Aorta (tissue), 5 donors: ENCODE measurements around the gene FBXO15. TPM values are rescaled to one million over a fixed set of nuclear protein-coding genes. Genes with fewer than 3 reads are reported as not detected.

ENCODE experiments used
- ATAC-seq: fragments of 200-7000 bp; cut with Tn5 transposase; one replicate; pipeline ENCODE4 v1.9.1; 2022; ENCODE audit warnings: moderate library complexity; ENCODE audit not compliant: low FRiP score
- DNase-seq, 2 donors: peaks; one replicate each; pipeline ENCODE4 v3.0.0-alpha.2; 2020
- H3K27ac ChIP-seq, 2 donors: one replicate each; pipeline ENCODE4 v1.5.1; 2013; ENCODE audit warnings: low read length in 2 of 2, mild to moderate bottlenecking in 2 of 2, moderate library complexity in 2 of 2, control low read depth in 1 of 2, inconsistent platforms in 1 of 2, low read depth in 1 of 2
- H3K27me3 ChIP-seq, 2 donors: one replicate each; pipeline ENCODE4 v1.6.1; 2013; ENCODE audit warnings: control low read depth in 1 of 2, low read length in 1 of 2, mild to moderate bottlenecking in 1 of 2, moderate library complexity in 1 of 2; ENCODE audit not compliant: insufficient read depth in 2 of 2, control insufficient read depth in 1 of 2
- H3K36me3 ChIP-seq, 2 donors: one replicate each; pipeline ENCODE4 v1.6.1; 2013; ENCODE audit warnings: control low read depth in 1 of 2, low read length in 1 of 2, mild to moderate bottlenecking in 1 of 2; ENCODE audit not compliant: insufficient read depth in 2 of 2, control insufficient read depth in 1 of 2
- H3K4me1 ChIP-seq, 2 donors: one replicate each; pipeline ENCODE4 v1.6.1; 2013; ENCODE audit warnings: low read length in 2 of 2, control low read depth in 1 of 2, mild to moderate bottlenecking in 1 of 2, moderate library complexity in 1 of 2; ENCODE audit not compliant: insufficient read depth in 2 of 2, control insufficient read depth in 1 of 2
- H3K4me3 ChIP-seq, 2 donors: one replicate each; pipeline ENCODE4 v1.5.1; 2013; ENCODE audit warnings: low read length in 2 of 2, control low read depth in 1 of 2, mild to moderate bottlenecking in 1 of 2
- H3K9me3 ChIP-seq: one replicate; pipeline ENCODE4 v1.6.1; 2013; ENCODE audit warnings: mild to moderate bottlenecking, low read length; ENCODE audit not compliant: control insufficient read depth
- WGBS, 2 donors: extraction: QIAGEN DNeasy Blood & Tissue Kit; methylation state at CpG; one replicate each; pipeline ENCODE4 v1.1.7; 2013; 5-methylcytosine and 5-hydroxymethylcytosine counted together
- intact Hi-C, 2 donors: fragments of 100-400 bp; cut with DNase I; formaldehyde crosslinking; loops; one replicate each; pipeline versions ENCODE4 v1.14.2 to v1.15.0; 2022
- polyA plus RNA-seq, 2 donors: library from polyadenylated mRNA; stranded (reverse); fragments of 200-250 nt; gene quantifications; one replicate each; pipeline ENCODE4 v1.2.3, GENCODE V29; 2013
- total RNA-seq, 2 donors: library from RNA; stranded (reverse); fragmentation: NEBNext Ultra II Directional; extraction: Animal tissue kit (Norgen Biotek cat#: 25700); gene quantifications; one replicate each; pipeline ENCODE4 v1.2.1, GENCODE V29; 2021
- donor health status: healthy with polysubstance abuse.
- donor health status: Bipolar disorder and iron deficiency.
- donor health status: DM: no; HTN: no; CAD: no.
- donor health status: DM: no; HTN: no; CAD: no.
- donor health status: DM: yes; HTN: yes; CAD: no.

The FBXO15 gene
- total and polyA plus RNA-seq, 4 donors, result 0.51 to 3.5 (median 0.52) TPM; not detected in 1

DNA sequence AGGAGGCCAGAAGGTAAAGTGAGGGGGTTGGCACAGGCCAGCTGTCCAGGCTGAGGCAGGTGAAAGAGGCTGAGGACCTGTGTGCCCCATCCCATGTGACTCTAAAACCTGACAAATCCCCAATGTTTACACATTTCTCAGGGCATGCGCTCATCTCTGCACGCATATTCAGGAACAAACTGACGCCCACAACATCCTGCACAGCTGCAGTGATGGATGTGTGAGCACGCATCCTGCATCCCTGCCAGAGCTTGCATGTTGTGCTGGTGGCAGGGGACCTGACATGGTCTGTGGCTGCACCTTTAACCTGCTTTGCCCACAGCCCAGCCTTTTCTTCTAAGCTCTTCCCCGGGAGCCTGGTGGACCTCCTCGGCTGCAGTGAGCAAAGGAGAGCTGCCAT lies 83.1 kb downstream of the FBXO15 start:
- ATAC-seq (no peak), DNase-seq (no peak)
- no peaks in the 10 kb centered on the region for H3K36me3 ChIP-seq
- H3K27ac ChIP-seq, result no peak overlapping the region
- no peaks in the 10 kb centered on the region for H3K9me3 ChIP-seq
- 71 to 74% methylated on average over 6 of the region's 6 CpGs for WGBS, 2 donors
- intact Hi-C loops, result no loop called here
- H3K4me3 ChIP-seq, result no peak overlapping the region
- no peaks in the 10 kb centered on the region for H3K27me3 ChIP-seq
- H3K4me1 ChIP-seq, result no peaks in the 10 kb centered on the region

DNA sequence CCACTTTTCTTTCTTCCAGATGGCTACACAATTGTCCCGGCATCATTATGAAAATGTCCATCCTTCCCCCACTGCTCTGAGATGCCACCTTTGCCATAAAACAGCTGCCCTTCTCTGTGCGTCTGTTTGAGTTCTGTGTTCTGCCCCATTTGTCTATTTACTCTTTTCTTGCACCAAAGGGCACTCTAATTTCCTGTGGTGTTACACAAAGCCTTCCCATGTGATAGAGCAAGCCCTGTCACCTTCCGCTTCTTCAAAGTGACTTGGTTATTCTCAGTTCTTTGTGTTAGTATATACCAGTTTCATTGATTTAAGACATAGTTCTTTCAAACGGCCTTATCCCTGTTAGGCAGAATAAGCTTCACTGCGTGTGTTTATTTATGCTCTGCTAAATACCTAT lies 84.1 kb downstream of the FBXO15 start:
- H3K9me3 ChIP-seq, result no peaks in the 10 kb centered on the region
- ATAC-seq, result no peak
- H3K36me3 ChIP-seq, result no peaks in the 10 kb centered on the region
- DNase-seq, result no peak
- no peaks in the 10 kb centered on the region for H3K4me1 ChIP-seq
- H3K4me3 ChIP-seq, result no peak overlapping the region
- intact Hi-C loops, result no loop called here
- no peak overlapping the region for H3K27ac ChIP-seq
- WGBS, 2 donors, result 51 to 56% methylated on average over 5 of the region's 5 CpGs
- no peaks in the 10 kb centered on the region for H3K27me3 ChIP-seq

DNA sequence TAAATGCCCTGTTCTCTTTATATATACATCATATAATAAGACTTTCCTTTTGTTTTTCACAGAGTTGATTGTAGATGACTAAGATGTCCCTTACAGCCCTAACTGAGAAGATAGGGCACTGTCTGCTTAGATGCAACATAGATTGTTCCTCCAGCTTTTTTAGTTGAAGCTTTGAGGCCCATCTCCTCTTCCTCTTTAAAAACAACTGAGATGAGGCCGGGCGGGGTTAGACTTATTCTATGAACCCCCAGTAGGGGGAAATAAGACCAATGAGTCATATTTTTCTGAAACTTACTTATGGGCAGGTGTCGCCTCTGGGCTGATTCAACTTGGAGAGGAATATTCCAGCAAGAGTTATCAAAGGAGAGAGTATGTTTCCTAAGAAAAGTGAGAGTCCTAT lies 84.6 kb downstream of the FBXO15 start:
- DNase-seq (no peak), ATAC-seq (no peak)
- H3K4me1 ChIP-seq, result no peaks in the 10 kb centered on the region
- H3K27ac ChIP-seq, result no peak overlapping the region
- H3K4me3 ChIP-seq, result no peak overlapping the region
- 79 to 86% methylated on average over 3 of the region's 3 CpGs for WGBS, 2 donors
- H3K27me3 ChIP-seq, result no peaks in the 10 kb centered on the region
- H3K36me3 ChIP-seq, result no peaks in the 10 kb centered on the region
- intact Hi-C loops, result no loop called here
- no peaks in the 10 kb centered on the region for H3K9me3 ChIP-seq

DNA sequence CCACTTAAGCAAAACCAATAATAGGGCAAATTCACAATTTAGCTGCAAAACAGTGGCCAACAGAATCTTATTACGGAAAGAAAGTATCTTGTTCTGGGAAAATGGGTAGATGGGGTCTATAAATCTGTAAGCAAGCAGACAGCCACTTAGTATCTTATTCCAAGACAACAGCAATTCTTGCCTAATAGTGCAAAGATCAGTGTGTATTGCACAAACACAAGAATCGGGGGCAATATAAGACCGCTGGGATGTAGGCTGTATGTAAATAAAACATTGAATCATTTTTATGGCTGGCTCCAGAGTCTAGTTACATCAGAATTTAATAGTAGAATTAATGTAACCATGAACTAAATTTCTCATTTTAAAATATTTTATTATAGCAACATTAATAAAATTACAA lies 85.6 kb downstream of the FBXO15 start:
- intact Hi-C loops, result no loop called here
- no peak for ATAC-seq
- Histone ChIP-seq H3K27me3 (no peaks in the 10 kb centered on the region), H3K36me3 (no peaks in the 10 kb centered on the region), H3K27ac (no peak overlapping the region), H3K4me1 (no peaks in the 10 kb centered on the region), H3K4me3 (no peak overlapping the region), H3K9me3 (no peaks in the 10 kb centered on the region)
- DNase-seq, result no peak
- 84 to 87% methylated on average over 3 of the region's 3 CpGs for WGBS, 2 donors

DNA sequence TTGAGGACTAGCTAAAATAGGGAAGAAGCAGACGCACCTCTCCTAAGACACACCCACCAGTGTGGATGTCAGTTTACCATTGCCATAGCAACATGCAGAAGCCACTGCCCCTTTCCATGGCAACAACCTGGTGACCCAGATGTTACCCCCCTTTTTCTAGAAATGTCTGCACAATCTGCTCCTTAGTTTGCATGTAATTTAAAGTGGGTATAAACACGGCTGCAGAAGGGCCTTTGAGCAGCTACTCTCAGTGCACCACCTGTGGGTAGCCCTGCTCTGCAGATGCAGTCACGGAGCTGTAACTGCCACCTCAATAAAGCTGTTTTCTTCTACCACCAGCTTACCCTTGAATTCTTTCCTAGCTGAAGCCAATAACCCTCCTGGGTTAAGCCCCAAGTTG lies 87.1 kb downstream of the FBXO15 start:
- DNase-seq, result no peak
- H3K4me3 ChIP-seq, result no peak overlapping the region
- 65 to 66% methylated on average over 3 of the region's 3 CpGs for WGBS, 2 donors
- no peaks in the 10 kb centered on the region for H3K27me3 ChIP-seq
- no peak overlapping the region for H3K27ac ChIP-seq
- H3K9me3 ChIP-seq, result no peaks in the 10 kb centered on the region
- no peaks in the 10 kb centered on the region for H3K4me1 ChIP-seq
- intact Hi-C loops, result no loop called here
- H3K36me3 ChIP-seq, result no peaks in the 10 kb centered on the region
- ATAC-seq, result no peak

DNA sequence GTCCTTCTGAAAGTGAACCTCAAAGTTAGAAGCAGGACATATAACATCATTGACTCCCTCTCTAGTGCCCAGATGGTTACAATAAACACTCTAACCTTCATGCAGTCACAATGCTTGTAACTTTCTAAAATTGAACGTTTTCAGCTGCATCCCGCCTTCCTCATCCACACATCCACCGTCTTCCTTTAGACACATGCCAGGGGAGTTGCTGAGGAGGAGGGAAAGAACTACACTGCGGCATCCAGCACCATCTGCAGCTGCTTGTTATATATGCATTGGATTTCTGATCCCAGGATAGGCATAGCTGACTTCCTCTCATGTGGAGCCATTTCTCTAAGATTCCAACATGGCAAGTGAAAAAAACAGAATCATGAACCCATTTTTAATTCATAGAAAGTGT lies 96.8 kb downstream of the FBXO15 start:
- Histone ChIP-seq H3K4me3 (no peak overlapping the region), H3K27me3 (no peaks in the 10 kb centered on the region), H3K36me3 (no peaks in the 10 kb centered on the region), H3K4me1 (no peaks in the 10 kb centered on the region), H3K27ac (no peak overlapping the region), H3K9me3 (peaks cover 2% of the 10 kb centered on the region)
- DNase-seq, result no peak
- WGBS, 2 donors, result 61 to 66% methylated on average over 4 of the region's 4 CpGs
- ATAC-seq, result no peak
- intact Hi-C loops, result no loop called here

DNA sequence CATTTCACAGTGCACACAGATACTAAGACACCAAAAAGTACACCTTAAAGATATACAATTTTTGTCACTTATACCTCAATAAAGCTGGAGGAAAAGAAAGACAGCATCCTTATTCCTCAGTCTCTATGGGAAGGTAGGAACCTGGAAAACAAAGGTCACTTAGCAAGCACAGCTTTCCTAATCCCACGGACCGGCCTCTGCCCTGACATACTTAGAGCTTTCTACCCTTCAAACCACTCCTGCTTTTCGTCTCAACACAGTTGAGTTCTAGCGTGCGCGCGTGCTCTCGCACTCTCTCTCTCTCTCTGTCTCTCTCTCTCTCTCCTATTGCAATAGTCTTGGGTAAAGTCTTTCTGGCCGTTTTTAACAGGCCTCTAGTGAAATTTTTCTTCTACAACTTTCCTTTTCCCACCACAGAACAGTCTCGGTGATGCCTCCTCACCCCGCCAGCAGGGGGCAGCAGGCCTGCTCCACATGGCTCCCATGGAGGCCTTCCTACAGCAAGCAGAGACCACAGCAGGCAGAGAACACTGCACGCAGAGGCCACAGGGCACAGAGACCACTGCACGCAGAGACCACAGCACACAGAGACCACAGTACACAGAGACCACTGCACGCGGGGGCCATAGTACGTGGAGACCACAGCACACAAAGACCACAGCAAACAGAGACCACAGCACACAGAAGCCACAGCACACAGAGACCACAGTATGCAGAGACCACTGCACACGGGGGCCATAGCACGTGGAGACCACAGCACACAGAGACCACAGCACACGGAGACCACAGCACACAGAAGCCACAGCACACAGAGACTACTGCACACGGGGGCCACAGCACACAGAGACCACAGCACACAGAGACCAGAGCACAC lies 106.9 kb downstream of the FBXO15 start:
- H3K27me3 ChIP-seq, result no peaks in the 10 kb centered on the region
- ATAC-seq, result no peak
- H3K4me1 ChIP-seq, result no peaks in the 10 kb centered on the region
- no peaks in the 10 kb centered on the region for H3K36me3 ChIP-seq
- intact Hi-C loops, result no loop called here
- no peak overlapping the region for H3K4me3 ChIP-seq
- H3K9me3 ChIP-seq, result peaks cover 1% of the 10 kb centered on the region
- no peak overlapping the region for H3K27ac ChIP-seq
- 77 to 78% methylated on average over 20 of the region's 20 CpGs for WGBS, 2 donors
- DNase-seq, result no peak

DNA sequence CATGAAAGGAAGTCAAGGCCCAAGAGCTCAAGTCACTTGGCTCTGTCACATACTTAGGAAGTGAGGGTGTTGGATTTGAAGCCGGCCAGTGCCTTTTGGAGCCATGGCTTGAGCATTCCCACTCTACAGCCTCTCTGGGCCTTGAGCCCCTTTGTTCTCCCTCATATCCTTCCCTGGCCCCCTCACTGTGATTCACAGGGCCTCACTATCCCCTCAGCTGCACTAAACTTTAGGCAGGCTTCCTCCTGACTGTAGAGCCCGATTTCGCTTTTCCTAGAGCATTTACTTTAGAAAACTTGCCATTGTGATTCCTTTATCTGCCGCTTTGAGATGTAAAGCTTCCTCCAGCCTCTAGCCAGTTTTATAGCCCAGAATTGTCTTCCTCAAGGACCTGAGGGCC lies 107.6 kb downstream of the FBXO15 start:
- intact Hi-C loops, result no loop called here
- DNase-seq (no peak), ATAC-seq (no peak)
- no peak overlapping the region for H3K4me3 ChIP-seq
- H3K4me1 ChIP-seq, result no peaks in the 10 kb centered on the region
- H3K9me3 ChIP-seq, result peaks cover 1% of the 10 kb centered on the region
- H3K27ac ChIP-seq, result no peak overlapping the region
- WGBS, 2 donors, result 82 to 86% methylated on average over 4 of the region's 4 CpGs
- no peaks in the 10 kb centered on the region for H3K27me3 ChIP-seq
- no peaks in the 10 kb centered on the region for H3K36me3 ChIP-seq

DNA sequence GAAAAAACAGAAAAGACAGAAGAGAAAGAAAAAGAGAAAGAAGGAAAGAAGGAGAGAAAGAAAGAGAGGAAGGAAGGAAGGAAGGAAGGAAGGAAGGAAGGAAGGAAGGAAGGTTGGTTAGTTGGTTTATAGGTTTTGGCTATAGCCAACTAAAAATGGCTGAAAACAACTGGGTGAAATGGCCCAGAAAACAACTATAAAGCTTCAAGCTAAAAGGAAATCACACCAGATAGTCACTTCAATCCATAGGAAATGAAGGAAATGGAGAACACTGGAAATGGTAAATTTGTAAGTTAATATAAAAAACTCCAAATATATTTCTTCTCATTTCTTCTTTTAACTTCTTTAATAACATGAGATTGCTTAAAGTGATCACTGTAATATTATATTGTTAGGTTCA lies 118.5 kb downstream of the FBXO15 start:
- Histone ChIP-seq H3K27ac (no peak overlapping the region), H3K27me3 (no peaks in the 10 kb centered on the region), H3K4me1 (no peaks in the 10 kb centered on the region), H3K9me3 (no peaks in the 10 kb centered on the region), H3K36me3 (no peaks in the 10 kb centered on the region), H3K4me3 (no peak overlapping the region)
- ATAC-seq (no peak), DNase-seq (no peak)
- intact Hi-C loops, result no loop called here
